H54 (cell line): Measurements from ENCODE around the gene ENO2.

ENCODE experiments used
- DNase-seq: peaks from one replicate; pipeline ENCODE4 v3.0.0; 2011; ENCODE audit warnings: low spot score, mixed read lengths; ENCODE audit not compliant: insufficient read length
- FAIRE-seq: peaks from 3 replicates; lab custom pipeline; 2011; peaks lifted over from hg19 to GRCh38; lab: Jason Lieb, UNC
- POLR2A ChIP-seq: IDR thresholded peaks from 2 replicates; pipeline ENCODE4 v1.6.1; 2011; ENCODE audit warnings: low read depth, mild to moderate bottlenecking, low read length

Gene ENO2

DNA sequence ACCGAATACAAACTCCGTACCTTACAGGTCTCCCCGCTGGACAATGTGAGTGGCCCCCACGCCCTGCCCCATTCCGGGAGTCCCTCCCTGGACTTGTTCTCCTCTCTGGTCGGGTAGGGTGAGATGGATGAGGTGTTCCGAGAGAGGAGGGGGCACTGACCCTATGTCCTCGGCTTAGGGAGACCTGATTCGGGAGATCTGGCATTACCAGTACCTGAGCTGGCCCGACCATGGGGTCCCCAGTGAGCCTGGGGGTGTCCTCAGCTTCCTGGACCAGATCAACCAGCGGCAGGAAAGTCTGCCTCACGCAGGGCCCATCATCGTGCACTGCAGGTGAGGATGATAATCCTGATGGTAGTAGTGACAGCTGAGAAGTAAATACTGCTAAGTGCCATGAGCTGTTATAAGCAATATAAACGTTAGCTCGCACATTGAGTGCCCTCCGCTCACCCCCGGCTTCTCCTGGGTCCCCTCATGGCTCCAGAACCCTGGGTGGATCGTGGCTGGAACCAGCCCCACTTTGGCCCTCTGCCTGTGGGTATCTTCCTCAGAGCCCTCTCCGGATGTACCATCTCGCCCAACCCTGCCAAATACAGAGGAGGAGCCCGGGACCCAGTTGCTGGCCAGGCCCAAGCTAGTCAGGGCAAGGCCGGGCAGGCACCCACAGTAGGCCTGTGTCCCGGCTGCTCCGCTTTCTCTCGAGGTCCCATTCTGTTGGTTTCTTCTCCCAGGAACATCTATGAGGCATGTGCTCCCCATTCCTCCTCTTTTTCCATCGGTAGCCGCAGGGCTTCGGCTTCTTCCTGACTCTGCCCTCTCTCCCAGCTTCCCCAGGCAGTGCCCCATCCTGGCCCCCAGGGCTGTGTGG is 43.6 kb downstream of the ENO2 start:
- FAIRE-seq: no peak
- TF ChIP-seq POLR2A: no peak
- DNase-seq: no peak

DNA sequence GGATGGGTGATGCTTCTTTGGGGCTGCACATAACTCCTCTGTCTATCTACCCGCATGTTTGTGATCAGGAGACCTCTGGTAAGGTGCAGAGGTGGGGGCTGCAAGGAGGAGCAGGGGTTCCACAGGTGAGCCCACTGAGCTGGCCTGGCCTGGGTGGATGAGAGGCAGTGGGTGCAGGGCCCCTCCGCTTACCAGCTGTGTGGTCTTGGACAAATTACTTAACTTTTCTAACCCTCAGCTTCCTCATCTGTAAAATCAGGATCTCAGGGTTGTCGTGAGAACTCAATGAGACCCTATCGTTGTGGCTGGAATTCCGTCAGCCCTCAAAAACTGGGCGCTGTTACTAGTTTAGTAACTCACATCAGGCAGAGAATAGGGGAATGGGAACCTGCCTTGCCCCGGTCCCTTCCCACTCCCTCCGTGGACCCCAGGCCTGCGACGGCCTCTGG is 44.3 kb downstream of the ENO2 start:
- DNase-seq: no peak
- no peak for TF ChIP-seq POLR2A
- no peak for FAIRE-seq

DNA sequence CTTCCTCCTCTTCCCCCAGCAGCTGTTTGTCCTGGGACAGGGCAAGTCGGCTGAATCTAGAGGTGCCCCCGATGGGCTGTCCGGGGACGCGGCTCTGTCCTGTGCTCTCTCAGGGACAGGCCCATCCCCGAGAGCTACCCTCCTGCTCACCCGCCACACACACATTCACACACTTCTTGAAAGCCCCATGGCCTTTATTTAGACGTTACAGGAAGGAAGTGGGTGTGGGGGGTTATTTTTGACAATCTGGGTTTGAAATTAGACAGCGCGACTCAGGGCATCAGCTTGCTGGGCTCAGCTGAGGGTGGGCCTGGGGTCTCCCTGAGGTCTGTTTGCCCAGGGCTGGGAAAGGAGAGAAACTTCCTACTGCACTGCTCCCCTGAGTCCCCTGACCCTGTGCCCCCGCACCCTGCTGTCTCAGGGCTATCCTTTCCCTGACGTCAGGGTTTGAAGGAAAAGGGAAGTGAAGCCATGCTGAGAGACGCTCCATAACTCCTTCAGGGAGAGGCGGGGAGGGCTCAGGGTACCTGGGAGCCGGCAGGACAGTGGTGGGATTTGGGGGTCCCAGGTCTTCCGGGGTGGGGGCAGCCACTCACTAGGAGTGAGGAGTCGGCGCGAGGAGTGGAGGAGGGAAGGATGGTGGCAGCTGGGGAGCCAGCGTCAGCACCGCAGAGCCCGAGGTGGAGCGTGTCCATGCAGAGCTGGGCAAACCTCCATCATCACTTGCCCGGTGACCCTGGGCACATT is 44.9 kb downstream of the ENO2 start:
- no peak for TF ChIP-seq POLR2A
- DNase-seq: no peak
- no peak for FAIRE-seq

GRCh38 chr12:6959805-6960592 is 45.6 kb downstream of the ENO2 start:
- FAIRE-seq (no peak), DNase-seq (no peak)
- TF ChIP-seq POLR2A: no peak

- FAIRE-seq: no peak
- DNase-seq: no peak
- TF ChIP-seq POLR2A: no peak
Observed at GRCh38 chr12:6960593-6961277, 46.4 kb downstream of the ENO2 start.

DNA sequence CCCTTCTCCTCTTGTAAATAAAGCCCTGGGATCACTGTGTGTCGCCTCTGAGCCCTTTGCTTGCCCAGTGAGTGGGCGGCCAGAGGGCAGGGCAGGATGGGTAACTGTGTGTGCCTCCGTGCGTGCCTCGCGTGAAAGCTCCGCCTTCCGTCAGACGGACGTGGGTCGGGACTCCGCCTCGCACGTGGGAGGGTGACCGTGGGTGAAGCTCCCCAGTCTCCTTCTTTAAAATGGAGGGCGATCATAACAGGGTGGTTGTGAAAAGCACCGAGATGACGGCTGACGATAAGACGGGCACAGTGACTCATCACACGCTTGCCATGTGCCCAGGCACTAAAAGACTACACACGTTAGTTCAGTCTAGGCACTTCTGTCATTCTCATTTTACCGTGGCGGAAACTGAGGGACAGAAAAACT is 46.9 kb downstream of the ENO2 start:
- DNase-seq (no peak), FAIRE-seq (no peak)
- TF ChIP-seq POLR2A: no peak

- no peak for TF ChIP-seq POLR2A
- FAIRE-seq: no peak
- peak; percentile 63 for DNase-seq
Observed at GRCh38 chr12:6961695-6962284, 47.4 kb downstream of the ENO2 start.

DNA sequence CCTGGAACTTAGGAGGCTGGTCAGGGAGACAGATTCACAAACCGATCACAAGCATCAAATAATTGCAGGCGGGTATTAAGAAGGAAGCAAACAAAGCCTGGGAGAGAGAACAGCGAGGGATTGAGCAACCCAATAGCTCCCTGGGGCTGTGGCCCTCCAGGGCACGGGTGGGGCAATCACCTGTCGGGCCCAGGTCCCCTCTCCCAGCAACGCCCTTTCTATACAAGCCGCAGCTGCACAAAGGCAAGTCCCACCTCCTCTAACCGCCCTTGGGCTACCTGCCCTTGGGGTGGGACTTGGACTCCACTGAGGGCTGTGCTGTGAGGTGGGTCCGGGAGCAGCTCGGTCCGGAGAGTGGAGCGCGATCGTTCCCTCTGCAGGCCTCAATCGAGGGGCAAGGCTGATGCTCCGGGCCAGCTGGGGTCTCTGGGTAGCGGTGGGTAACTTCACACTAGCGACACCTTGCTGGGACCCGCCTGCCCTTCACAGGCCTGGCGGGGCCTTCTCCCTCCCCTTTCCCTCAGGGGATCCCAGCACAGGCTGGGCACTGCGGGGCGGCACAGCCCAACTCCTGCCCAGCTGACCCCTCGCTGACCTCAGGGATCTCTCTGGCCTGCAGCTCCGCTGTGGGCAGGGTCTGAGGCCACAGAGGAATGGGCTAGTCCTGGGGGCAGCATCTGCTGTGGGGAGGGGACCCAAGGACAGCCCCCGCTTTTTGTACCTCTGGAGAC is 48.1 kb downstream of the ENO2 start:
- TF ChIP-seq POLR2A: no peak
- FAIRE-seq (no peak), DNase-seq (no peak)

DNA sequence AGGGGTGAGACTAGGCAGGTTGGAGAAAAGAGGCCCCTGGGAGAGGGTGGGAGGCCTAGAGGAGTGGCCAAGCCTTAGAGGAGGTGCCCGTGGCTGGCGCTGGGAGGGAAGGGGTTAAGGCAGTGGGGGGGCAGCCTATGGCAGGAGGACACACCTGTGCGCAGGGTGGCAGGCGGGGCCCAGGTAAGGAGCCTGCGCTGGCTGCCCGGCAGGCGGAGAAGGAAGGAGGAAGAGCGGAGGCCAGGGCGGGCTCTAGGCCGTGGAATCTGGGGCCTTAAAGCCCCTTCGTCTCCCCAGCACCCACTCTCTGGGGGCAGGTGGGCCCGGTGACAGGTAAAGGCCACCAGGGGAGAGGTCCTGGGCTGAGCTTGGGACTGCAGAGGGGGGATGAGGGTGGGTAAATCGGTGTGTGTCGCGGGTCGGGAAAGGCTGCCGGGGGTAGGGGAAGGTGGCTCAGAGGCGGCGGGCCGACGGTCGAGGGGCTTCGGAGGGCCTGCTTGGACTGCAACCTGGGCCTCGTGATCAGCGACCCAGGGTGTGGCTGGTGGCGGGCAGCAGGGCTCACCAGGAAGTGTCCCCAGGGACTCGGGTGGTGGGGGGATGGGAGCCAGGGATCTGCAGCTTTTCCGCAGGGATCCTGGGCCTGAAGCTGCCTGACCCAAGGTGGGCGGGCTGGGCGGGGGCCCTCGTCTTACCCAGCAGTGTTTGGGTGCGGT is 48.8 kb downstream of the ENO2 start:
- FAIRE-seq (no peak), DNase-seq (no peak)
- TF ChIP-seq POLR2A: no peak

GRCh38 chr12:6963791-6964413 is 49.5 kb downstream of the ENO2 start:
- FAIRE-seq: no peak
- no peak for DNase-seq
- TF ChIP-seq POLR2A: no peak

DNA sequence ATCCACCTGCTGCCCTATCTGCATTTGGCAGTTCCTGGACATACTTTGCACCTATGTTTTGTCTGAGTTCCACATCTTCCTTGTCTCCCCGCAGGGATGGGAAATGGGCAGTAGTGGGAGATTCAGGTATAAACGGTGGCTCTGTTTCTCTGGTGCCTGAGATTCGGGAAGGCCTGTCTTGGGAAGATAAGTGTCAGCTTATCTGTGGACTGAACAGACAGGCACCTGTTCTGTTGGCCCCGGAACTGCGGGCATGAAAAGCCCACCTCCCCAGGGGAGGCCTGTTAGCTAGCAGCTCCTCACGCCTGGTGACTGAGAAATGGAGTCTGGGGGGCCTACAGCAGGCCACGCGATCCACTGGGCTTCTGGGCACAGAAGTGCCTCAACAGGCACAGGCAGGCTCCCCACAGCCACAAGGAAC is 50.2 kb downstream of the ENO2 start:
- no peak for FAIRE-seq
- no peak for DNase-seq
- TF ChIP-seq POLR2A: no peak
